ENCODE results near the gene BFAR. TPM values are rescaled to one million over a fixed set of nuclear protein-coding genes. Genes with fewer than 3 reads are reported as not detected.
"Not testable (repeated sequence)": the region's sequence is repeated elsewhere in the genome, so short reads cannot be mapped to it uniquely, and the experiment has no call there.

BFAR gene
- total and polyA plus RNA-seq, 2 of the 8 experiments (the other 6 are each of a cell fraction or from before 2014, with no cell fraction given), result 56.9 to 78.2 TPM

DNA sequence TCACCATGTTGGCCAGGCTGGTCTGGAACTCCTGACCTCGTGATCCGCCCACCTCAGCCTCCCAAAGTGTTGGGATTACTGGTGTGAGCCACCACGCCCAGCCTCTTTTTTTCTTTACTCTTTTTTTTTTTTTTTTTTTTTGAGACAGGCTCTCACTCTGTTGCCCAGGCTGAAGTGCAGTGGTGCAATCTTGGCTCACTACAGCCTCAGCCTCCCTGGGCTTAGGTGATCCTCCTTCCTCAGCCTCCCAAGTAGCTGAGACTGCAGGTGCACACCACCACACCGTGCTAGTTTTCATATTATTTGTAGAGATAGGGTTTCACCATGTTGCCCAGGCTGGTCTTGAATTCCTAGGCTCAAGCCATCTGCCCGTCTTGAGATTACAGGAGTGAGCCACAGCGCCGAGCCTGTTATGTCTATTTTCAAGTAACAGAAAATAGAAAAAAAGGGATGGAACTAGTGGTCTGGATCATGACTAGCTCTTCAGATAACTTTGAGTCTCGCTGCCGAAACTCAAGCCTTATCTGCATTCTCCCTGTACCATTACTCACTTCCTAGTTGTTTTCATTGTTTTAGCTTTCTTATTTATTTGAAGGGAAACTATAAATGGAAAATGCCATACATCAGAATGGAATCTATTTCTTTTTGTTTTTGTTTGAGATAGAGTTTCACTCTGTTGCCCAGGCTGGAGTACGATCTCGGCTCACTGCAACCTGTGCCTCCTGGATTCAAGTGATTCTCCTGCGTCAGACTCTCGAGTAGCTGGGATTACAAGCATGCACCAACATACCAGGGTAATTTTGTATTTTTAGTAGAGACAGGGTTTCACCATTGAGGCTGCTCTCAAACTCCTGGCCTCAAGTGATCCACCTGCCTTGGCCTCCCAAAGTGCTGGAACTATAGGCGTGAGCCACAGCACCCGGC is 53.4 kb downstream of the BFAR start:
- not testable (repeated sequence) for H3K9ac ChIP-seq (replicated peaks in 1 of 4; ENCODE audit: extremely low read depth in 1 of 4, low read depth in 3 of 4, low read length in 3 of 4); H2BK20ac ChIP-seq (ENCODE audit: low read length)
- WGBS, 2 experiments (ENCODE audit: extremely low coverage in 1 of 2, insufficient coverage in 1 of 2, insufficient read length in 1 of 2, insufficient replicate concordance in 2 of 2, low coverage in 1 of 2, low lambda C conversion rate in 2 of 2, missing lambda C conversion rate in 1 of 2), result 93% methylated on average over 15 of the region's 15 CpGs; no CpG with 5 or more reads in 1 of the 2 experiments

More for the DNA sequence above, 53.4 kb downstream of the BFAR start:
- DNase-seq (ENCODE audit: low read depth in 1 of 2, low spot score in 2 of 2); H2BK120ac ChIP-seq (replicated peaks; ENCODE audit: low read depth, low read length); FAIRE-seq; H3K4me2 ChIP-seq (ENCODE audit: insufficient read depth in 1 of 2, low read depth in 2 of 2, low read length in 2 of 2); CTCF ChIA-PET (ENCODE audit: partially characterized antibody); H3K23ac ChIP-seq (ENCODE audit: insufficient read length); H3K27me3 ChIP-seq (replicated peaks in 1 of 4; ENCODE audit: control insufficient read depth in 3 of 4, extremely low read depth in 1 of 4, insufficient read depth in 3 of 4, low read length in 3 of 4); H3K18ac ChIP-seq (ENCODE audit: extremely low read depth, low read length); H3K23me2 ChIP-seq (ENCODE audit: low read depth, low read length); H3K14ac ChIP-seq (ENCODE audit: insufficient read length); H2BK12ac ChIP-seq (ENCODE audit: low read depth, low read length); H4K8ac ChIP-seq (ENCODE audit: extremely low read depth, insufficient read depth, low read length); H4K20me1 ChIP-seq (replicated peaks in 1 of 2; ENCODE audit: control insufficient read depth in 1 of 2, insufficient read depth in 2 of 2, low read length in 2 of 2); H2AK5ac ChIP-seq (ENCODE audit: low read depth, low read length); H4K5ac ChIP-seq (ENCODE audit: insufficient read length, low read depth, low read length); H3K4ac ChIP-seq (replicated peaks; ENCODE audit: insufficient read length, low read depth, low read length); H3K79me2 ChIP-seq (ENCODE audit: control insufficient read depth in 1 of 2, insufficient read depth in 2 of 2, low read length in 2 of 2); H2AFZ ChIP-seq (ENCODE audit: low read length); H3K4me1 ChIP-seq (replicated peaks in 1 of 4; ENCODE audit: control insufficient read depth in 3 of 4, insufficient read depth in 4 of 4, low read length in 3 of 4); H3K56ac ChIP-seq (replicated peaks; ENCODE audit: insufficient read length, low read depth, low read length); H3K9me3 ChIP-seq (ENCODE audit: insufficient read depth in 2 of 2, low read depth in 1 of 2, low read length in 1 of 2); H2BK5ac ChIP-seq (ENCODE audit: low read depth, low read length); H3K79me1 ChIP-seq (ENCODE audit: low read depth, low read length); POLR2A ChIA-PET (ENCODE audit: partially characterized antibody); H3K36me3 ChIP-seq (ENCODE audit: control insufficient read depth in 2 of 4, insufficient read depth in 4 of 4, low read length in 3 of 4); H3K4me3 ChIP-seq (ENCODE audit: extremely low read depth in 1 of 4, insufficient read depth in 2 of 4, low read depth in 3 of 4, low read length in 4 of 4); H2BK15ac ChIP-seq (ENCODE audit: low read length); H3K27ac ChIP-seq (ENCODE audit: low read depth, low read length); H4K91ac ChIP-seq (replicated peaks; ENCODE audit: insufficient read length, low read length): not testable (repeated sequence)
